GM21360 (cell line): Measurements from ENCODE around the gene NDUFS4.
"Not testable (repeated sequence)": the region's sequence is repeated elsewhere in the genome, so short reads cannot be mapped to it uniquely, and the experiment has no call there.

Experiments used
- ATAC-seq: cut with Tn5 transposase; IDR thresholded peaks from one replicate; pipeline ENCODE4 v1.9.1; 2021; ENCODE audit warnings: mild to moderate bottlenecking, moderate library complexity; ENCODE audit not compliant: unreplicated experiment

NDUFS4 gene

DNA sequence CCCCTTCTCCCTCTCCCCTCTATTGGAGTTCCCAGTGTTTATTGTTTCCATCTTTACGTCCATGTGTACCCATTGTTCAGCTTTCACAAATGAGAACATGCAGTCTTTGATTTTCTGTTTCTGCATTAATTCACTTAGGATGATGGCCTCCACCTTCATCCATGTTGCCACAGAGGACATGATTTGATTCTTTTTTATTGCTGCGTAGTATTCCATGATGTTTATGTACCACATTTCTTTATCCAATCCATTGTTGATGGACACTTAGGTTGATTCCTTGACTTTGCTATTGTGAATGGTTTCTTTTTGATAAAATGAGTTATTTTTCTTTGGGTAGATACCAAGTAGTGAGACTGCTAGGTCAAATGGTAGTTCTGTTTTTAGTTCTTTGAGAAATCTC, 88.9 kb downstream of the NDUFS4 start:
- ATAC-seq = no peak

DNA sequence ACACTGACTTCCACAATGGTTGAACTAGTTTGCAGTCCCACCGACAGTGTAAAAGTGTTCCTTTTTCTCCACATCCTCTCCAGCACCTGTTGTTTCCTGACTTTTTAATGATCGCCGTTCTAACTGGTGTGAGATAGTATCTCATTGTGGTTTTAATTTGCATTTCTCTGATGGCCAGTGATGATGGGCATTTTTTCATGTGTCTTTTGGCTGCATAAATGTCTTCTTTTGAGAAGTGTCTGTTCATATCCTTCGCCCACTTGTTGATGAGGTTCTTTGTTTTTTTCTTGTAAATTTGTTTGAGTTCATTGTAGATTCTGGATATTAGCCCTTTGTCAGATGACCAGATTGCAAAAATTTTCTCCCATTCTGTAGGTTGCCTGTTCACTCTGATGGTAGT, 100.1 kb downstream of the NDUFS4 start:
- ATAC-seq = not testable (repeated sequence)

DNA sequence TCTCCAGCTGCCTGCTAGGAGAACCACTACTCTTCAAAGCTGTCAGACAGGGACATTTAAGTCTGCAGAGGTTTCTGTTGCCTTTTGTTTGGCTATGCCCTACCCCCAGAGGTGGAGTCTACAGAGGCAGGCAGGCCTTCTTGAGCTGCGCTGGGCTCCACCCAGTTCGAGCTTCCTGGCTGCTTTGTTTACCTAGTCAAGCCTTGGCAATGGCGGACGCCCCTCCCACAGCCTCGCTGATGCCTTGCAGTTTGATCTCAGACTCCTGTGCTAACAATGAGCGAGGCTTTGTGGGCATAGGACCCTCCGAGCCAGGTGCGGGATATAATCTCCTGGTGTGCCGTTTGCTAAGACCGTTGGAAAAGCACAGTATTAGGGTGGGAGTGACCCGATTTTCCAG, 104.9 kb downstream of the NDUFS4 start:
- not testable (repeated sequence) for ATAC-seq

DNA sequence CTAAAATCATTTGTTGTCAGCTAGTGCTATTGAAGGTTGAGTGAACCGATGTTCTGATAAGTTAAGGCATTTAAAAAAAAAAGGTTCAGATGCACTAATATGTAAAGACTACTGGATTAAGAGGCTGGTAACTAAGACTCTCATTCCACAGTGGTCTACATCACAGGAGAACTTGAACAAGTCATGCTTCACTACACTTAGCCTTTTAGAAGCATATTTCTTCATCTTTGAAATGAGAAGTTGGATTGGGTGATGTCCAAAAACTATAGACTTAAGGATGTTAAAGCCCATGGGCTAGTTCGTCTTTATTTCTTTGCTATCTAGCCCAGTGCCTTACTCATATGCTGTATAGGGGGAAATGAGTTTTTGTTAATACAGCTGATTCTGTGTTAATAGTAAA, 107.2 kb downstream of the NDUFS4 start:
- no peak for ATAC-seq

DNA sequence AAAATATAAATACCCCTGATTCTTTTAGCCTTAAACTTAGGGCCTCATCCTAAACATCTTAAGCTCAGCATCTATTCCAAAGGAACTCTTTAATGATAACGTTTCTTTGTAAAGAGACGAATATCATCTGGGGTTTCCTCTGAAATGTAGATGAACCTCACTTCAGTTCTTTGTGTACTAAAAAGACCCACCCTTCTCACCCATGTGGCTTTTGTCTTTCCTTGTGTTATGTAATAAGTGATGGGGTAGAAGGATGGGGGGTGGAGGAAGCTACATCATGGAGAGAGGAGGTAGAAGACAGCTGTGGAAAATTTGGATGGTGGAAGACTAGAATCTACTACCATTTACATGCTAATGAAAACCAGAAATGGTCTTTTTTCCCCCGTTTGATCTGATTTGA, 111.0 kb downstream of the NDUFS4 start:
- no peak for ATAC-seq

DNA sequence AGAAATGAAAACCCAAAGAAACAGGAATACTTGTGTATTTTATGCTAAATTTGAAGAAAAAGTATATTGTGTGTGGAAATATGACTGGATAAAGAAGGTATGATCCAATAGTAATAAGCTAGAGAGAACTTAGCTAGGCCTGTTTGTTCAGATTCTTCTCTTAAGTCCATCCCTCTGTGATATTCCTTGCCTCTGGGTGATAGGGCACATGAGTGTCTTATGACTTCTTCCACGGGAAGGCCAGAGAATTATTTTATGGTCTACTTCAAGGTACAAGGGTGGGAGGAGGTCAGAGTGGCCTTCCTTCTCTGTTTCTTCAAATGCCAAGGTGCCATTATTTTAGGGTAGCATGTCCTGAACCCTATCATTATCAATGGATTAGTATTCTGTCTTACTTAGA, 113.7 kb downstream of the NDUFS4 start:
- ATAC-seq = no peak

DNA sequence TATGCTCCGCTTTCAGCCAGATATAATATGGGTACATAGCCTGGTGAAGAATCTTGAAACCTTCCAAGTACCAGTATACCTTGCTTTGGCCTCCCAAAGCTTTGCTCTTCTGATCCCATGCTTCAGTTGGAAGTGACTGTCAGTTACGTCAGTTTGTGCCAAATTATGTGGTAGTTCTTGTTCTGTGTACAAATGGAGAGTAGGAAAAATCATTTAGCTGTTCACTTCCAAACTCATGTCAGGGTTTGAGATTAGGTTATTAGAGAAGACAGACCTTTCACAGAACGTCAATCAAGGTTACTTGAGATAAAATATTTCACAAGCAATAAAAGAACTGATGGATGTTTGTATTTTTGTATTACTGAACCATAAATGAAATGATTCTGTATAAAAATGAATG, 117.2 kb downstream of the NDUFS4 start:
- ATAC-seq = no peak

DNA sequence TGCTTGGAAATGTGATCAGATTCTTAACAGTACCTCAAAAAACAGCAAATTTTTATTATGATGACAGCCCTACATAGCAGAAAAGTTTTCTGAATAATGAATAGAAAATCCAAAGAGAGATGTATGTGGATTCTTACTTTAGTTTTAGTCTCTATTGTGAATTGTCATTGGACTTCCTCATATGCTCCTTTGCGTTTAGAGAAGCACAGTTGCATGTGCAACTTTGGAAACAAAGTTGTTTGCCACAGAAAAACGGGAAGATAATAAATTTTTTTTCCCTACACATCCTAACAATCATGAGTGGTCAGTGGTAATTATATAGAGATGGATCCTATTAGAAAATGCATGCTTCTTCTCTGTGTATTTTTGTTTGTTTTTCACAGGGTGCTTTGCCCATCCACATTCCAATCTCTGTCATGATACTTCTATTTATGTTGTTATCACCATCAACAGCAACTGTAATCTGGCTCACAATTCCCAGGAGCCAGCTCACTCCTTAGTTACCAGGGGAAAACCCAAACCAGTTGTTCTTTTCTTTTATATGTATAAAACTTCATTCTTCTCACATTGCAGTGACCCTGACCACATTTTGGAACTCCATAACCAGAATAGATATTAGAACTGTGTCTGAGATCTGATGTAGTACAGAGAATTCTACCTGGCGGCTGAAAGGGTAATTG, 118.7 kb downstream of the NDUFS4 start:
- ATAC-seq = no peak

DNA sequence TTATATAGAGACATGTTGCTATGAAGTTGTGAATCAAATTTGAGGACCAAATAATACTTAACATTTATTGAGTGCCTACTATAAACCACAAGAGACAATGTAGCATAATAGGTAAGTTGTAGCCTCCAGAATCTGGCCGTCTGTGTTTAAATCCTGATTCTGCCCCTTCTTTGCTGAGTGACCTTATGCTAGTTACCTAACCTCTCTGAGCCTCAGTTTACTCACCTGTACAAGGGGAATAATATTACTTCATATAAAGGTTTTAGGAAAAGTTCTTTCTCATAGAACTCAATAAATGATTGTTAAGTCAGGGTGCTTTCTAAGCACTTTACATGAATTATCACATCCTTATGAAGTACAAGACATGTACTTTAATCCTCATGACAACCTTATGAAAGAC, 120.6 kb downstream of the NDUFS4 start:
- no peak for ATAC-seq

DNA sequence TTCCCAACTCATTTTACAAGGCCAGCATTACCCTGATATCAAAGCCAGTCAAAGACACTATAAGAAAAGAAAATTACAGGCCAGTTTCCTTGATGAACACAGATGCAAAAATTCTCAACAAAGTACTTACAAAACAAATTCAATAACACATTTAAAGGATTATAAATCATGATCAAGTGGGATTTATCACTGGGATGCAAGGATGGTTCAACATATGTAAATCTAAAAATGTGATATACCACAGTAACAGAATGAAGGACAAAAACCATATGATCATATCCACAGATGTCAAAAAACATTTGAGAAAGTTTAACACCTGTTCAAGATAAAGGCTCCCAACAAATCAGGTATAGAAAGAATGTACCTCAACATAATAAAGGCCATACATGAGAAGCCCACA, 130.6 kb downstream of the NDUFS4 start:
- ATAC-seq = no peak

DNA sequence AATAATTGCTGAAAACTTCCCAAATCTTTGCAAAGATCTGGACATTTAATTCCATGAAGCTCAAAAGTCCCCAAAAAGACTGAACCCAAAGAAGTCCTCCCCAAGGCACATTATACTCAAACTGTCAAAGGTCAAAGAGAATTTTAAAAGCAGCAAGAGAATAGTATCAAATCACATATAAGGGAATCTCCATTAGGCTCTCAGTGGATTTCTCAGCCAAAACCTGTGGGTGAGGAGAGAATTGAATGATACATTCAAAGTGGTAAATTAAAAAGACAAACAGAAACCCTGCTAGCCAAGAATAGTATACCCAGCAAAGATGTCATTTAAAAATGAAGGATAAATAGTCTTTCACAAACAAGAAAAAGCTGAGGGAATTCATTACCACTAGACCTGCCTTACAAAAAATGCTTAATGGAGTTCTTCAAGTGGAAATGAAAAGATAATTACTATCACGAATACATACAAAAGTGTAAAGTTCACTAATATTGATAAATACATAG, 134.1 kb downstream of the NDUFS4 start:
- no peak for ATAC-seq

DNA sequence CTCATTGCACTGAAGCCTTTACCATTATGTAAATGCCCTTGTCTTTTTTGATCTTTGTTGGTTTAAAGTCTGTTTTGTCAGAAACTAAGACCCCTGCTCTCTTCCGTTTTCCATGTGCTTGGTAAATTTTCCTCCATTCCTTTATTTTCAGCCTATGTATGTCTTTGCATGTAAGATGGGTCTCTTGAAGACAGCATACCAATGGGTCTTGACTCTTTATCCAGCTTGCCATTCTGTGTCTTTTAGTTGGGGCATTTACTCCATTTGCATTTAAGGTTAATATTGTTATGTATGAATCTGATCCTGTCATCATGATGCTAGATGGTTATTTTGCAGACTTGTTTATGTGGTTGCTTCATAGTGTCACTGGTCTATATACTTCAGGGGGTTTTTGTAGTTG, 150.0 kb downstream of the NDUFS4 start:
- ATAC-seq = not testable (repeated sequence)

DNA sequence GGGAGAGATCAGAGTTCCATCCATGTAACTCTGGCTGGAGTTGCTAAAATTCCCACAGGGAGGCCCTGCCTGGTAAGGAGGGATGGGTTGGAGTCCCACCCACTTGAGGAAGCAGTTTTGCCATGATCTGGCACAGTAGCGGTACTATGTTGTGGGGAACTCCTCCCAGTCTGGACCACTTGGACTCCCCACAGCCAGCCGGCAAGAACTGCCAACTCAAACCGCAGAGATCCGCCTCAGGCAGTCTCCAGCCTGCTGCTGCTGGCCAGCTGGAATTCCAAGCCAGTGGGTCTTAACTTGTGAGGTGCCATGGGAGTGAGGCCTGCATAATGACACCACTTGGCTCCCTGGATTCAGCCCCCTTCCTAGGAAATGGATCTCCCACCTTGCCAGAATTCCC, 151.9 kb downstream of the NDUFS4 start:
- ATAC-seq = no peak

DNA sequence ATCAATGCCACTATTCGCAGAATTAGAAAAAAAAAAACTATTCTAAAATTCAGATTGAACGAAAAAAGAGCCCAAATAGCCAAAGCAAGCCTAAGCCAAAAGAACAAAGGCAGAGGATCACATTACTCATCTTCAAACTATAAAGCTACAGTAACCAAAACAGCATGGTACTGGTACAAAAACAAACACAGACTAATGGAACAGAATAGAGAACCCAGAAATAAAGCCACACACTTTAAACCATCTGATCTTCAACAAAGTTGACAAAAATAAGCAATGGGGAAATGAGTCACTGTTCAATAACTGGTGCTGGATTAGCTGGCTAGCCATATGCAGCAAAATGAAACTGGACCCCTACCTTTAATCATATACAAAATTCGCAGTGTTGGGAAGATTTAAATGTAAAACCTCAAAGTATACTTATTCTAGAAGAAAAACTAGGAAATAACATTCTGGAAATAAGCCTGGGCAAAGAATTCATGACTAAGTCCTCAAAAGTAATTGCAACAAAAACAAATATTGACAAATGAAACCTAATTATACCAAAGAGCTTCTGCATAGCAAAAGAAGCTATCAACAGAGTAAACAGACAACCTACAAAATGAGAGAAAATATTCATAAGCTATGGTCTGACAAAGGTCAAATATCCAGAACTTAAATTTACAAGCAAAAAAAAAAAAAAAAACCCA, 153.7 kb downstream of the NDUFS4 start:
- no peak for ATAC-seq

DNA sequence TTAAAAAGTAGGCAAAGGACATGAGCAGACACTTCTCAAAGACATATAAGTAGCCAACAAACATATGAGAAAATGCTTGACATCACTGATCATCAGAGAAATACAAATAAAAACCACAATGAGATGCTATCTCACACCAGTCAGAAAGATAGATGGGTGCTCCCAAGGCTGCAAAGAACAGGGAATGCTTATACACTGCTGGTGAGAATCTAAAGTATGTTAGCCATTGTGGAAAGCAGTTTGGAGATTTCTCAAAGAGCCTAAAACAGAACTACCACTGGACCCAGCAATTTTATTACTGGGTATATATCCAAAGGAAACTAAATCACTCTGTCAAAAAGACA, 154.2 kb downstream of the NDUFS4 start:
- ATAC-seq = no peak

DNA sequence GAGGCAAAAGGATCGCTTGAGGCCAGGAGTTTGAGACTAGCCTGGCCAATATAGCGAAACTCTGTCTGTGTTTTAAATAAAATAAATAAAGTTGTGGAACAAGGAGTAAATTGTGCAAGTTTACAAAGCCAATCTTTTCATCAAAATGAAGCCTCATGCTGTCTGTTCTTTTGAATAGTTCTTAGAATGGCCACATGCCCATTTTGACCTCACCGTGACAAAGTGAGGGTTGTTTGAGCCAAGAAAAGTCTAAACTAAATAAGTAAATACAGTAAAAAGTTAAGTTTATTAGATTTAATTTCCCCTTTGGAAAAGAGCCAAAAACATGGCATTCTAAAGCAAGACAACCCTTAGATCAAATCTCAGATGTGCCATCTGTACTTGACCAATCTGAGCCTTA, 165.7 kb downstream of the NDUFS4 start:
- no peak for ATAC-seq

DNA sequence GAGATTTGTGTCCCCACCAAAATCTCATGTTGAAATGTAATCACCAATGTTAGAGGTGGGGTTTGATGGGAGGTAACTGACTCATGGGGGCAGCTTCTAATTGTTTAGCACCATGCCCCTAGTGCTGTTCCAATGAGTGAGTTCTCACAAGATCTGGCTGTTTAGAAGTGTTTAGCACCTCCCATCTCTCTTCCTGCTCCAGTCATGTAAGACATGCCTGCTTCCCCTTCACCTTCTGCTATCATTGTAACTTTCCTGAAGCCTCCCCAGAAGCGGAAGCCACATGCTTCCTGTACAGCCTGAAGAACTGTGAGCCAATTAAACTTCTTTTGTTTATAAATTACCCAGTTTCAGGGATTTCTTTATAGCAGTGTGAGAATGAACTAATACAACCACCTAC, 170.5 kb downstream of the NDUFS4 start:
- no peak for ATAC-seq
